HG03175 (cell line): Measurements from ENCODE around the gene DUOXA1.

Experiments
- ATAC-seq: cut with Tn5 transposase; IDR thresholded peaks from one replicate; pipeline ENCODE4 v1.9.1; 2021; ENCODE audit warnings: mild to moderate bottlenecking, moderate library complexity; ENCODE audit not compliant: unreplicated experiment

Gene DUOXA1

GRCh38 chr15:45129651-45130129 lies at the start of gene DUOXA1, which contains the start of gene DUOX1:
DUOXA1 (minus strand) TSS chr15:45129879; CDS start chr15:45123014, 6,865 bp downstream.
DUOX1 (plus strand) TSS chr15:45129994; CDS start chr15:45131967, 1,973 bp downstream.
- ATAC-seq = no peak

- no peak for ATAC-seq
Observed at GRCh38 chr15:45177285-45177684, 47.6 kb upstream of the DUOXA1 start.

GRCh38 chr15:45174577-45174976 lies 44.9 kb upstream of the DUOXA1 start:
- no peak for ATAC-seq

GRCh38 chr15:45174069-45174468 lies 44.4 kb upstream of the DUOXA1 start:
- ATAC-seq = no peak

GRCh38 chr15:45171912-45172311 lies 42.2 kb upstream of the DUOXA1 start:
- ATAC-seq = no peak

- no peak for ATAC-seq
Observed at GRCh38 chr15:45169608-45170480, 40.2 kb upstream of the DUOXA1 start.

- ATAC-seq = no peak
Observed at GRCh38 chr15:45168751-45169551, 39.3 kb upstream of the DUOXA1 start.

GRCh38 chr15:45168286-45168685 lies 38.6 kb upstream of the DUOXA1 start:
- ATAC-seq = no peak

GRCh38 chr15:45167631-45168205 lies 38.0 kb upstream of the DUOXA1 start:
- ATAC-seq = no peak

GRCh38 chr15:45166834-45167630 lies 37.4 kb upstream of the DUOXA1 start:
- peak; percentile 94 for ATAC-seq

- no peak for ATAC-seq
Observed at GRCh38 chr15:45165536-45165935, 35.9 kb upstream of the DUOXA1 start.

GRCh38 chr15:45164914-45165313 lies 35.2 kb upstream of the DUOXA1 start:
- no peak for ATAC-seq

GRCh38 chr15:45163508-45163856 lies 33.8 kb upstream of the DUOXA1 start:
- no peak for ATAC-seq

- ATAC-seq = peak; percentile 42
Observed at GRCh38 chr15:45162771-45163507, 33.3 kb upstream of the DUOXA1 start.

GRCh38 chr15:45161666-45162065 lies 32.0 kb upstream of the DUOXA1 start:
- ATAC-seq = no peak

- no peak for ATAC-seq
Observed at GRCh38 chr15:45157974-45158373, 28.3 kb upstream of the DUOXA1 start.

- no peak for ATAC-seq
Observed at GRCh38 chr15:45156744-45157455, 27.2 kb upstream of the DUOXA1 start.

- no peak for ATAC-seq
Observed at GRCh38 chr15:45155739-45156138, 26.1 kb upstream of the DUOXA1 start.
